ENCODE measurements around the gene NRDC.

Gene NRDC

GRCh38 chr1:51760872-51761271 lies 117.7 kb downstream of the NRDC start:
- DNase-seq (ENCODE audit: low read depth in 2 of 2): no peak

- no peak for DNase-seq (ENCODE audit: low read depth in 2 of 2)
These were observed 120.2 kb downstream of the NRDC start for GRCh38 chr1:51758310-51758709.

GRCh38 chr1:51756290-51756689 lies 122.2 kb downstream of the NRDC start:
- DNase-seq (ENCODE audit: low read depth in 2 of 2): no peak

GRCh38 chr1:51755437-51755836 lies 123.1 kb downstream of the NRDC start:
- no peak for DNase-seq (ENCODE audit: low read depth in 2 of 2)

GRCh38 chr1:51754666-51755065 lies 123.9 kb downstream of the NRDC start:
- no peak for DNase-seq (ENCODE audit: low read depth in 2 of 2)

GRCh38 chr1:51753969-51754368 lies 124.6 kb downstream of the NRDC start:
- no peak for DNase-seq (ENCODE audit: low read depth in 2 of 2)

- no peak for DNase-seq (ENCODE audit: low read depth in 2 of 2)
These were observed 126.2 kb downstream of the NRDC start for GRCh38 chr1:51752073-51752948.

GRCh38 chr1:51750729-51751128 lies 127.8 kb downstream of the NRDC start:
- DNase-seq (ENCODE audit: low read depth in 2 of 2): no peak

- no peak for DNase-seq (ENCODE audit: low read depth in 2 of 2)
These were observed 128.3 kb downstream of the NRDC start for GRCh38 chr1:51750218-51750617.

GRCh38 chr1:51749151-51749550 lies 129.4 kb downstream of the NRDC start:
- DNase-seq (ENCODE audit: low read depth in 2 of 2): no peak

GRCh38 chr1:51745304-51745570 lies 133.3 kb downstream of the NRDC start:
- no peak for DNase-seq (ENCODE audit: low read depth in 2 of 2)

- DNase-seq (ENCODE audit: low read depth in 2 of 2): no peak
These were observed 133.8 kb downstream of the NRDC start for GRCh38 chr1:51744506-51745303.

GRCh38 chr1:51741121-51741681 lies 137.3 kb downstream of the NRDC start:
- DNase-seq (ENCODE audit: low read depth in 2 of 2): no peak

GRCh38 chr1:51740652-51741051 lies 137.9 kb downstream of the NRDC start:
- DNase-seq (ENCODE audit: low read depth in 2 of 2): no peak
